ENCODE results near the gene WDR35.

WDR35 gene

GRCh38 chr2:19865151-19865550, 124.8 kb downstream of the WDR35 start:
- DNase-seq: no peak

- no peak for DNase-seq
These were observed 125.5 kb downstream of the WDR35 start for GRCh38 chr2:19864381-19864780.

- peak; percentile 64 to 73 for DNase-seq
These were observed 126.4 kb downstream of the WDR35 start for GRCh38 chr2:19863303-19864041.

- DNase-seq: no peak
These were observed 128.1 kb downstream of the WDR35 start for GRCh38 chr2:19861813-19862212.
